Gastrocnemius medialis (tissue), 4 donors: ENCODE measurements around the gene RELA. TPM values are rescaled to one million over a fixed set of nuclear protein-coding genes. Genes with fewer than 3 reads are reported as not detected.

Experiments used
- ATAC-seq, 2 donors: fragments of 150-250 bp; one replicate each; pipeline ENCODE4 v1.9.1; 2016
- DNase-seq, 2 donors: peaks; one replicate each; pipeline ENCODE4 v3.0.0-alpha.2; 2019
- H3K27ac ChIP-seq, 4 donors: fragments of 200-600 bp; sonication (generic); 1 replicate in 1 of 4; 2 replicates in 3 of 4; pipeline ENCODE4 v1.5.1; 2016 to 2018; ENCODE audit warnings: mild to moderate bottlenecking in 2 of 4, moderate library complexity in 1 of 4
- H3K27me3 ChIP-seq, 3 donors: fragments of 200-600 bp; sonication (generic) in 2 of 3; 1 replicate in 1 of 3; 2 replicates in 2 of 3; pipeline versions ENCODE4 v1.5.1 to v1.6.0; 2016 to 2019; ENCODE audit warnings: mild to moderate bottlenecking in 1 of 3, moderate library complexity in 1 of 3
- H3K36me3 ChIP-seq, 2 donors: fragments of 200-600 bp; sonication (generic) in 1 of 2; one replicate each; pipeline ENCODE4 v1.5.1; 2017 to 2018
- H3K4me1 ChIP-seq, 2 donors: fragments of 200-600 bp; sonication (generic) in 1 of 2; one replicate each; pipeline ENCODE4 v1.5.1; 2016 to 2017; ENCODE audit warnings: mild to moderate bottlenecking in 2 of 2
- H3K4me3 ChIP-seq, 4 donors: fragments of 200-600 bp; sonication (generic) in 3 of 4; 1 replicate in 1 of 4; 2 replicates in 3 of 4; pipeline ENCODE4 v1.5.1; 2016 to 2019; ENCODE audit warnings: mild to moderate bottlenecking in 2 of 4
- H3K9me3 ChIP-seq, 3 donors: fragments of 200-600 bp; sonication (generic) in 2 of 3; 1 replicate in 1 of 3; 2 replicates in 2 of 3; pipeline ENCODE4 v1.5.1; 2016 to 2019
- POLR2A ChIP-seq, 2 donors: fragments of 450-650 bp; IDR thresholded peaks; one replicate each; pipeline ENCODE4 v1.6.1; 2017; ENCODE audit warnings: antibody characterized with exemption in 2 of 2, mild to moderate bottlenecking in 2 of 2, moderate library complexity in 2 of 2
- in situ Hi-C, 4 donors: fragments of 200-750 bp; cut with MboI; loops; one replicate each; pipeline versions ENCODE4 v1.15.0 to v1.8.0; 2017; ENCODE audit warnings: low sequenced_read_pairs in 4 of 4
- intact Hi-C: fragments of 100-400 bp; cut with DNase I; formaldehyde crosslinking; loops from one replicate; pipeline ENCODE4 v1.15.1; 2023; ENCODE audit warnings: low total_unique reads
- total RNA-seq, 4 donors: library from RNA; depleted of rRNA; stranded (reverse); fragments of >200 nt; gene quantifications; one replicate each; pipeline versions ENCODE4 v1.1.0 to v1.2.3, GENCODE V29; 2016
- TF ChIP-seq, protein P1 (sequence below), 5 experiments: fragments of 450-650 bp in 3 of 5; fragments of 200-600 bp in 2 of 5; sonication (generic) in 2 of 5; IDR thresholded peaks in 4 of 5; conservative IDR thresholded peaks in 1 of 5; 1 replicate in 4 of 5; 2 replicates in 1 of 5; pipeline ENCODE4 v1.5.1; 2016 to 2019; ENCODE audit warnings: antibody characterized with exemption in 5 of 5, mild to moderate bottlenecking in 3 of 5, moderate library complexity in 3 of 5

Gene RELA
- total RNA-seq, 4 donors from 2014 or later = 39.7 to 68.3 (median 56.3) TPM

GRCh38 chr11:65619281-65619928 is 43.3 kb downstream of the RELA start:
- Histone ChIP-seq H3K9me3 (no peaks in the 10 kb centered on the region), H3K27me3 (no peaks in the 10 kb centered on the region), H3K4me3 (no peak overlapping the region), H3K36me3 (peaks cover 0 to 58% of the 10 kb centered on the region in 2 donors), H3K27ac (no peak overlapping the region), H3K4me1 (peaks cover 9 to 13% of the 10 kb centered on the region in 2 donors)
- no peak for ATAC-seq
- in situ Hi-C loops (no loop called here), intact Hi-C loops (loop anchor here (5.0 kb wide), 2 partner anchors 93 to 343 kb away; partner anchors contain the start of genes KAT5 and SART1)
- no peak for DNase-seq
- no peak for TF ChIP-seq POLR2A (IDR thresholded peaks at IDR 0.05)
- TF ChIP-seq, protein P1, sequence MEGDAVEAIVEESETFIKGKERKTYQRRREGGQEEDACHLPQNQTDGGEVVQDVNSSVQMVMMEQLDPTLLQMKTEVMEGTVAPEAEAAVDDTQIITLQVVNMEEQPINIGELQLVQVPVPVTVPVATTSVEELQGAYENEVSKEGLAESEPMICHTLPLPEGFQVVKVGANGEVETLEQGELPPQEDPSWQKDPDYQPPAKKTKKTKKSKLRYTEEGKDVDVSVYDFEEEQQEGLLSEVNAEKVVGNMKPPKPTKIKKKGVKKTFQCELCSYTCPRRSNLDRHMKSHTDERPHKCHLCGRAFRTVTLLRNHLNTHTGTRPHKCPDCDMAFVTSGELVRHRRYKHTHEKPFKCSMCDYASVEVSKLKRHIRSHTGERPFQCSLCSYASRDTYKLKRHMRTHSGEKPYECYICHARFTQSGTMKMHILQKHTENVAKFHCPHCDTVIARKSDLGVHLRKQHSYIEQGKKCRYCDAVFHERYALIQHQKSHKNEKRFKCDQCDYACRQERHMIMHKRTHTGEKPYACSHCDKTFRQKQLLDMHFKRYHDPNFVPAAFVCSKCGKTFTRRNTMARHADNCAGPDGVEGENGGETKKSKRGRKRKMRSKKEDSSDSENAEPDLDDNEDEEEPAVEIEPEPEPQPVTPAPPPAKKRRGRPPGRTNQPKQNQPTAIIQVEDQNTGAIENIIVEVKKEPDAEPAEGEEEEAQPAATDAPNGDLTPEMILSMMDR (IDR thresholded peaks at IDR 0.05 in 4 of 5, conservative IDR thresholded peaks at IDR 0.05 in 1 of 5) = no peak

DNA sequence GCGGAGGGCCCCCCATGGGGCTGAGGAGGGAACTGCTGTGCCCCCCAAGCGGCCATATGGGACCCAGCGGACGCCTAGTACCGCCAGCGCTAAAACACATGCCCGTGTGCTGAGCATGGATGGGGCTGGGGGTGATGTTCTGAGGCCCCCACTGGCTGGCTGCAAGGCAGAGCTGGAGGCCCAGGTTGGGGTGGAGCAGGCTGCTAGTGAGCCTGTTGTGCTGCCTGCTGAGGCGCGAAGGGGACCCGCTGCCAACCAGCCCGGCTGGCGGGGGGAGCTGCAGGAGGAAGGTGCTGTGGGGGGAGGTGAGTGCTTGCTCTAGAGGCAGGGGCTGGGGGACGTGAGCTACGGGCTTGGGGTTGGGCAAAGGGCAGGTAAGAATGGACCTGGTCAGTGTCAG is 44.0 kb downstream of the RELA start:
- in situ Hi-C loops = no loop called here
- ATAC-seq = no peak

DNA sequence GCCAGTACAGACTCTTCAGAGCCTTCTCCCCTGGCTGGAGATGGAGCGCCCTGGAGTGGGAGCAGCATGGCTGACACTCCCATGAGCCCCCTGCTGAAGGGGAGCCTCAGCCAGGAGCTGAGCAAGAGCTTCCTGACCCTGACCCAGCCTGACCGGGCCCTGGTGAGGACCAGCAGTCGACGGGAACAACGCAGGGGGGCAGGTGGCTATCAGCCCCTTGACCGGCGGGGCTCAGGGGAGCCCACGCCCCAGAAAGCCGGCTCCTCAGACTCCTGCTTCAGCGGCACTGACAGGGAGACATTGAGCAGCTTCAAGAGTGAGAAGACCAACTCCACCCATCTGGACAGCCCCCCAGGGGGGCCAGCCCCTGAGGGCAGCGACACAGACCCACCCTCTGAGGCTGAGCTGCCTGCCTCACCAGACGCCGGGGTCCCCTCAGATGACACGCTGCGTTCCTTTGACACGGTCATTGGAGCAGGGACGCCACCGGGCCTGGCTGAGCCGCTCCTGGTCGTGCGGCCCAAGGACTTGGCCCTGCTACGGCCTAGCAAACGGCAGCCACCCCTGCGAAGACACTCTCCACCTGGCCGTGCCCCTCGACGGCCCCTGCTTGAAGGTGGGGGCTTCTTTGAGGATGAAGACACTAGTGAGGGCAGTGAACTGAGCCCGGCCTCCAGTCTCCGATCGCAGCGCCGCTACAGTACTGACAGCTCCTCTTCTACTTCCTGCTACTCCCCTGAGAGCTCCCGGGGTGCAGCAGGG is 44.5 kb downstream of the RELA start:
- Histone ChIP-seq H3K36me3 (peaks cover 0 to 46% of the 10 kb centered on the region in 2 donors), H3K4me1 (peaks cover 9 to 22% of the 10 kb centered on the region in 2 donors), H3K4me3 (no peak overlapping the region), H3K9me3 (no peaks in the 10 kb centered on the region), H3K27me3 (no peaks in the 10 kb centered on the region), H3K27ac (no peak overlapping the region)
- intact Hi-C loops (loop anchor here (5.0 kb wide), 2 partner anchors 94 to 344 kb away; partner anchors contain the start of genes KAT5 and SART1), in situ Hi-C loops (no loop called here)
- ATAC-seq = no peak
- TF ChIP-seq, protein P1 (IDR thresholded peaks at IDR 0.05 in 4 of 5, conservative IDR thresholded peaks at IDR 0.05 in 1 of 5) = no peak
- TF ChIP-seq POLR2A (IDR thresholded peaks at IDR 0.05) = no peak
- DNase-seq = no peak

More for the DNA sequence above, 44.0 kb downstream of the RELA start:
- TF ChIP-seq, protein P1 (IDR thresholded peaks at IDR 0.05 in 4 of 5, conservative IDR thresholded peaks at IDR 0.05 in 1 of 5) = no peak
- TF ChIP-seq POLR2A (IDR thresholded peaks at IDR 0.05) = no peak
- no peaks in the 10 kb centered on the region for H3K9me3 ChIP-seq
- peaks cover 0 to 52% of the 10 kb centered on the region in 2 donors for H3K36me3 ChIP-seq
- no peak overlapping the region for H3K27ac ChIP-seq
- intact Hi-C loops = loop anchor here (5.0 kb wide), 2 partner anchors 94 to 344 kb away; partner anchors contain the start of genes KAT5 and SART1
- DNase-seq = no peak
- H3K4me3 ChIP-seq = no peak overlapping the region
- H3K27me3 ChIP-seq = no peaks in the 10 kb centered on the region
- H3K4me1 ChIP-seq = peaks cover 9 to 16% of the 10 kb centered on the region in 2 donors

DNA sequence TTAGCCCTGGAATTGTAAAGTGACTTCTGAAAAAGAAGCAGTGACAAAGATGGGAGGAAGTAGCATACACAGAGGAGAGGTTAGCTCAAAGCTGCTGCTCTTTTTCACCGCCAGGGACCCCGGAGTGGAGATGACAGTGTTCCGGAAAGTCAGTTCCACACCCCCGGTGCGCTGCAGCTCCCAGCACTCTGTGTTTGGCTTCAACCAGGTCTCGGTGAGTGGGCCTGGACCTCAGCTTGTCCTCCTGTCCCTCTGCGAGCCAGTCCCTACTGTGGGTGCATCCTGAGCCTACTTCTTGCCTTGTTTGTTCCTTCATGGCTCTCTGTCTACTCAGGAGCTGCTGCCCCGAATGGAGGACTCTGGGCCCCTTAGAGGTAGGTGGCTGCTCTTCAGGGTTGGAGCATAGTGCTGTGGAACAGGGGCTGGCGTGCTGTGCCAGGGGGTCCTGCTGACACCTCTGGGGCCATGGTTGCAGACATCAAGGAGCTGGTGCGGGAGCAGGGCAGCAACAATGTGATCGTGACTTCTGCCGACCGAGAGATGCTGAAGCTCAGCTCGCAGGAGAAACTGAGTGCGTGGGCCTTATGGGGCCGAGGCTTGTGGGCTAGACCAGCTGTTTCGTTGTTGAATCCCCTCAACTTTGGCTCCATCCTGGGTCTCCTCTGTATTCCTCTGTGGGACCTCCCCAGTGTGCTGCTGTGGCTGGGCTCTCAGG is 45.4 kb downstream of the RELA start:
- peak overlapping the region in 2 of 4 donors; percentile 1 to 80 for H3K4me3 ChIP-seq
- no peak for ATAC-seq

More for the DNA sequence above, 45.4 kb downstream of the RELA start:
- TF ChIP-seq POLR2A (IDR thresholded peaks at IDR 0.05) = no peak
- TF ChIP-seq, protein P1 (IDR thresholded peaks at IDR 0.05 in 4 of 5, conservative IDR thresholded peaks at IDR 0.05 in 1 of 5) = no peak
- Histone ChIP-seq H3K4me1 (peaks cover 17 to 31% of the 10 kb centered on the region in 2 donors), H3K36me3 (peaks cover 0 to 41% of the 10 kb centered on the region in 2 donors), H3K9me3 (no peaks in the 10 kb centered on the region), H3K27ac (peak overlapping the region in 2 of 4 donors; percentile 90 to 92), H3K27me3 (no peaks in the 10 kb centered on the region)
- in situ Hi-C loops = no loop called here
- intact Hi-C loops = loop anchor here (5.0 kb wide), 2 partner anchors 95 to 345 kb away; partner anchors contain the start of genes KAT5 and SART1
- no peak for DNase-seq
